ENCODE data around the gene ZC3H12D.

GRCh38 chr6:149484733-149485700, at the start of gene ZC3H12D:
- TF ChIP-seq CTCF (IDR thresholded peaks at IDR 0.05), result peak; percentile 70
- TF ChIP-seq EZH2 (IDR thresholded peaks at IDR 0.05; ENCODE audit: borderline replicate concordance, insufficient read depth, low read depth, low read length, poor library complexity, severe bottlenecking), result no peak

Measured in B cell (primary cell).